GM21723 (cell line): ENCODE measurements around the gene SPCS1.

Experiments used
- ATAC-seq: cut with Tn5 transposase; IDR thresholded peaks from one replicate; pipeline ENCODE4 v1.9.1; 2021; ENCODE audit warnings: mild to moderate bottlenecking, moderate library complexity; ENCODE audit not compliant: unreplicated experiment

Gene SPCS1

GRCh38 chr3:52694528-52695189, 11.2 kb upstream of the SPCS1 start:
- ATAC-seq = no peak

GRCh38 chr3:52695798-52696671, 9.9 kb upstream of the SPCS1 start:
- no peak for ATAC-seq

GRCh38 chr3:52696830-52697631, 8.9 kb upstream of the SPCS1 start:
- ATAC-seq = peak; percentile 46

GRCh38 chr3:52697632-52697965, 8.3 kb upstream of the SPCS1 start:
- no peak for ATAC-seq

- ATAC-seq = no peak
Observed at GRCh38 chr3:52703341-52703740, 2.6 kb upstream of the SPCS1 start.

GRCh38 chr3:52704611-52705437, 1.1 kb upstream of the SPCS1 start:
- ATAC-seq = no peak

- ATAC-seq = no peak
Observed at GRCh38 chr3:52705438-52705687, 543 bp upstream of the SPCS1 start.

GRCh38 chr3:52707585-52707984, 1.7 kb downstream of the SPCS1 start:
- ATAC-seq = no peak

- peak; percentile 30 for ATAC-seq
Observed at GRCh38 chr3:52710512-52710911, 4.6 kb downstream of the SPCS1 start.

GRCh38 chr3:52712291-52713212, 6.6 kb downstream of the SPCS1 start:
- ATAC-seq = no peak

- no peak for ATAC-seq
Observed at GRCh38 chr3:52714335-52715302, 8.7 kb downstream of the SPCS1 start.

- no peak for ATAC-seq
Observed at GRCh38 chr3:52715714-52716305, 9.9 kb downstream of the SPCS1 start.

GRCh38 chr3:52719618-52720017, 13.7 kb downstream of the SPCS1 start:
- ATAC-seq = no peak

GRCh38 chr3:52721002-52721729, 15.3 kb downstream of the SPCS1 start:
- ATAC-seq = no peak

GRCh38 chr3:52721730-52722008, 15.8 kb downstream of the SPCS1 start:
- no peak for ATAC-seq

- no peak for ATAC-seq
Observed at GRCh38 chr3:52722491-52722890, 16.6 kb downstream of the SPCS1 start.

GRCh38 chr3:52723935-52724334, 18.0 kb downstream of the SPCS1 start:
- ATAC-seq = no peak

- ATAC-seq = no peak
Observed at GRCh38 chr3:52724511-52724910, 18.6 kb downstream of the SPCS1 start.
